ENCODE results near the gene STK39. TPM values are rescaled to one million over a fixed set of nuclear protein-coding genes. Genes with fewer than 3 reads are reported as not detected.

Gene STK39
- total and polyA plus RNA-seq, 2 of the 4 experiments (the other 2 are of a cell fraction), result 11.8 to 16.4 TPM

- no peak overlapping the region for H3K27ac ChIP-seq (ENCODE audit: insufficient read depth, low read length)
- CTCF ChIA-PET, result interaction anchor here (1.6 kb wide), 1 partner anchor 176 kb away, joined by 8 read pairs; no protein-coding TSS in a partner anchor
- no peak overlapping the region for H3K4me2 ChIP-seq (ENCODE audit: low read depth, low read length)
- H2BK120ac ChIP-seq (ENCODE audit: low read depth, low read length), result no peak overlapping the region
- no peaks in the 10 kb centered on the region for H3K27me3 ChIP-seq (ENCODE audit: control insufficient read depth, insufficient read depth, low read length)
- H3K23ac ChIP-seq (ENCODE audit: low read depth, low read length), result no peak overlapping the region
- no peak overlapping the region for H2AFZ ChIP-seq (replicated peaks; ENCODE audit: low read length, poor library complexity)
- no peak overlapping the region for H3K14ac ChIP-seq (replicated peaks; ENCODE audit: low read depth, low read length)
- in situ Hi-C loops (cut with MboI; ENCODE audit: low sequenced_read_pairs) (no loop called here), dilution Hi-C loops (cut with HindIII; ENCODE audit: low sequenced_read_pairs, unreplicated experiment) (no loop called here), intact Hi-C loops (cut with micrococcal nuclease) (no loop called here)
- no peak overlapping the region for H4K5ac ChIP-seq (ENCODE audit: low read depth, low read length)
- H4K91ac ChIP-seq (ENCODE audit: insufficient read depth, low read depth, low read length), result no peak overlapping the region
- no peak overlapping the region for H3K18ac ChIP-seq (ENCODE audit: low read depth, low read length)
- H3K4me3 ChIP-seq (ENCODE audit: insufficient read depth, low read depth, low read length), result no peak overlapping the region
- H2BK15ac ChIP-seq (ENCODE audit: low read depth, low read length), result no peak overlapping the region
- no peaks in the 10 kb centered on the region for H3K4me1 ChIP-seq (ENCODE audit: control insufficient read depth, insufficient read depth, low read length)
- H3K9me3 ChIP-seq (ENCODE audit: control insufficient read depth, insufficient read depth, low read length), result no peaks in the 10 kb centered on the region
- H2AK9ac ChIP-seq (replicated peaks; ENCODE audit: low read depth, low read length, poor library complexity), result no peak overlapping the region
- TF ChIP-seq RAD21 (IDR thresholded peaks at IDR 0.05; ENCODE audit: low read length) (no peak), RCOR1 (IDR thresholded peaks at IDR 0.05; ENCODE audit: insufficient replicate concordance, low read length) (no peak), MXI1 (IDR thresholded peaks at IDR 0.05; ENCODE audit: borderline replicate concordance, low read depth, low read length) (no peak), RFX5 (IDR thresholded peaks at IDR 0.05; ENCODE audit: low read depth, low read length) (no peak), BHLHE40 (IDR thresholded peaks at IDR 0.05; ENCODE audit: low read depth, low read length) (no peak), MAZ (IDR thresholded peaks at IDR 0.05; ENCODE audit: borderline replicate concordance, low read depth, low read length) (no peak), POLR2A (IDR thresholded peaks at IDR 0.05; ENCODE audit: low read depth, low read length) (no peak), USF2 (IDR thresholded peaks at IDR 0.05; ENCODE audit: low read depth, low read length) (no peak), CTCF (conservative IDR thresholded peaks at IDR 0.05; ENCODE audit: low read depth, low read length) (no peak), MAFK (IDR thresholded peaks at IDR 0.05; ENCODE audit: low read depth, low read length) (no peak), SMC3 (IDR thresholded peaks at IDR 0.05; ENCODE audit: low read depth, low read length) (no peak), FOS (IDR thresholded peaks at IDR 0.05; ENCODE audit: low read depth, low read length) (no peak)
- no peaks in the 10 kb centered on the region for H4K20me1 ChIP-seq (ENCODE audit: insufficient read depth, low read length)
- no peak overlapping the region for H3K4ac ChIP-seq (ENCODE audit: low read depth, low read length)
- DNase-seq (no peak), ATAC-seq (ENCODE audit: low read depth) (no peak)
- BruUV-seq (replicated peaks), result no TSS peak
- H2AK5ac ChIP-seq (ENCODE audit: low read depth, low read length), result no peak overlapping the region
- H4K8ac ChIP-seq (ENCODE audit: low read depth in 2 of 2, low read length in 2 of 2), result no peak overlapping the region
- no peaks in the 10 kb centered on the region for H3K79me1 ChIP-seq (ENCODE audit: low read depth in 1 of 2, low read length in 2 of 2)
- no peak overlapping the region for H2BK20ac ChIP-seq (ENCODE audit: low read depth, low read length)
- H3K9me1 ChIP-seq (ENCODE audit: insufficient read depth, low read length), result no peaks in the 10 kb centered on the region
- no peak overlapping the region for H3K56ac ChIP-seq (ENCODE audit: extremely low read depth, insufficient read depth, low read length)
- H3K36me3 ChIP-seq (ENCODE audit: control insufficient read depth, insufficient read depth, low read length), result no peaks in the 10 kb centered on the region
- no CpG with 5 or more reads among the region's 1 CpG for WGBS, 2 experiments (ENCODE audit: extremely low coverage in 2 of 2, insufficient read length in 1 of 2)
- POLR2A ChIA-PET (ENCODE audit: unreplicated experiment), result no interaction called here
- H2BK5ac ChIP-seq (ENCODE audit: low read depth, low read length, poor library complexity, severe bottlenecking), result no peak overlapping the region
- H3K9ac ChIP-seq (ENCODE audit: low read depth, low read length), result no peak overlapping the region
Measured at GRCh38 chr2:167943368-167943767, 304.0 kb downstream of the STK39 start.
